ENCODE data around the gene HDX.
"Not testable (repeated sequence)": the region's sequence is repeated elsewhere in the genome, so short reads cannot be mapped to it uniquely, and the experiment has no call there.

Gene HDX

GRCh38 chrX:84336646-84337045 is 165.6 kb downstream of the HDX start:
- no peak for DNase-seq

DNA sequence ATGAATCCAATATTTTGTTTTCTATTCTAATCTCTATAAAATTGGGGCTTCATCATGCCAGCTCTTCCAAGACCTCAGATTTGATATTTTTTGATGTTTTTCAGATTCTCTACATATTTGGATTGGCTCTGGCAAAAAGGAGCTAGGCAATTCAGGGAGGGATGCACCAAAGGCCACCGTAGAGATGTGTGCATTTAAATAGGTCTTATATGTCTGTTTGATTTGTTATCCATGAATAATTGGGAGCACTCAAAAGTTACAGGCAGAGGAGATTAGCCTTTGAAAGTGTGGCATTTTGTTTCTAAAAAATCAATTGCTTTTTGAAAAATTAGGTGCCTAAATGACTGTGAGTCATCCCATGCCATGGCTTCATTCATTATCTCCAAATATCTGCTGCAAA is 167.1 kb downstream of the HDX start:
- DNase-seq, result no peak

GRCh38 chrX:84322083-84322827 is 180.0 kb downstream of the HDX start:
- DNase-seq, result no peak

- DNase-seq, result no peak
Measured at GRCh38 chrX:84320614-84321013, 181.6 kb downstream of the HDX start.

- no peak for DNase-seq
Measured at GRCh38 chrX:84320023-84320422, 182.2 kb downstream of the HDX start.

DNA sequence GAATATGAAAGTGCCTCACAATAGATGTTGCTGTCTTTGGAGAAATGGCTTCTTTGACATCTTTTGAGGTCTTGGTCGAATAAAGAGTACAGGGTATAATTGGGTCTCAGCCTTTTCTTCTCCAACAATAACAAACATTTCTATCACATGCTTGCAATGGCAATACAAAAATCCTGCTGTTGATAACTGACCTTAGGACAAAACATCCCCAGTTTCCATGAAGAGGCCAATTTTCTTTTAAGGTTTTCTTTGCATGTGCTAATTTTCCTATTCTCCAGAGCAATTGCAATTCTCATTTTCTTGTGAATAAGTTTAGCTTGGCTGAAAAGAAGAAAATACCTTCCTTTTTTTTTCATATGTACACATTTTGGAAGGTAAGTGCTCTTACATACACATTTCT is 183.6 kb downstream of the HDX start:
- no peak for DNase-seq

- not testable (repeated sequence) for DNase-seq
Measured at GRCh38 chrX:84315946-84316345, 186.3 kb downstream of the HDX start.
